HepG2 (cell line): ENCODE measurements around the gene POP7. TPM values are rescaled to one million over a fixed set of nuclear protein-coding genes. Genes with fewer than 3 reads are reported as not detected.
A peak's percentile ranks its signal among the peaks of the same experiment; 100 is the strongest.

Source experiments
- HOXA3 ChIP-seq: sonication (generic); formaldehyde crosslinking; IDR thresholded peaks from 2 replicates; pipeline ENCODE4 v1.5.0; 2020; ENCODE audit warnings: missing genetic modification reagents
- IKZF5 ChIP-seq: IDR thresholded peaks from 2 replicates; pipeline ENCODE4 v1.6.1; 2018; ENCODE audit warnings: missing genetic modification reagents, mild to moderate bottlenecking, missing compliant biosample characterization
- IRF9 ChIP-seq: sonication (generic); formaldehyde crosslinking; IDR thresholded peaks from 2 replicates; pipeline ENCODE4 v1.8.0; 2022; ENCODE audit warnings: missing genetic modification reagents, mild to moderate bottlenecking, borderline replicate concordance
- IRX3 ChIP-seq: sonication (generic); formaldehyde crosslinking; IDR thresholded peaks from 2 replicates; pipeline ENCODE4 v1.8.1; 2023; ENCODE audit warnings: mild to moderate bottlenecking, low read depth, missing genetic modification reagents, borderline replicate concordance
- JARID2 ChIP-seq: sonication (generic); formaldehyde crosslinking; IDR thresholded peaks from 2 replicates; pipeline ENCODE4 v1.8.1; 2023; ENCODE audit warnings: missing genetic modification reagents, inconsistent platforms; ENCODE audit not compliant: insufficient replicate concordance
- POGZ ChIP-seq: sonication (generic); formaldehyde crosslinking; IDR thresholded peaks from 2 replicates; pipeline ENCODE4 v1.4.0; 2020; ENCODE audit warnings: mild to moderate bottlenecking, missing genetic modification reagents
- PRPF4 ChIP-seq: fragments of 200-400 bp; formaldehyde crosslinking; IDR thresholded peaks from 2 replicates; pipeline ENCODE4 v1.6.1; 2016; ENCODE audit warnings: low read length, low read depth; ENCODE audit not compliant: poor library complexity, severe bottlenecking
- REPIN1 ChIP-seq: sonication (generic); formaldehyde crosslinking; IDR thresholded peaks from 2 replicates; pipeline ENCODE4 v1.8.0; 2022; ENCODE audit warnings: missing genetic modification reagents, low read depth, mild to moderate bottlenecking, borderline replicate concordance
- TARDBP ChIP-seq: sonication (generic); formaldehyde crosslinking; IDR thresholded peaks from 2 replicates; pipeline ENCODE4 v1.8.0; 2022; ENCODE audit warnings: mild to moderate bottlenecking, missing genetic modification reagents
- TFDP2 ChIP-seq: sonication (generic); formaldehyde crosslinking; IDR thresholded peaks from 2 replicates; pipeline ENCODE4 v1.4.0; 2020; ENCODE audit warnings: missing genetic modification reagents
- ZFP36 ChIP-seq: fragments of 150-350 bp; IDR thresholded peaks from 2 replicates; pipeline ENCODE4 v1.6.1; 2018; ENCODE audit warnings: borderline replicate concordance, low read length, low read depth; ENCODE audit not compliant: partially characterized antibody
- ZNF138 ChIP-seq: sonication (generic); formaldehyde crosslinking; IDR thresholded peaks from 2 replicates; pipeline ENCODE4 v1.5.0; 2020; ENCODE audit warnings: mild to moderate bottlenecking, low read depth, missing genetic modification reagents
- ZNF160 ChIP-seq: sonication (generic); formaldehyde crosslinking; IDR thresholded peaks from 2 replicates; pipeline ENCODE4 v1.8.0; 2022; ENCODE audit warnings: mild to moderate bottlenecking, inconsistent platforms, missing genetic modification reagents
- polyA plus RNA-seq, 8 experiments: library from polyadenylated mRNA; depleted of rRNA in 3 of 8; stranded (reverse) in 7 of 8; unstranded in 1 of 8; fragments of >200 nt; fragmentation: Illumina TruSeq in 4 of 8; extraction: Trizol in 4 of 8; gene quantifications; 2 replicates each; pipeline versions ENCODE4 v1.2.1 to v1.2.3, GENCODE V29; 2011 to 2016; ENCODE audit warnings: low read depth in 4 of 8, missing spikeins in 1 of 8, mixed read lengths in 1 of 8; ENCODE audit not compliant: insufficient read depth in 1 of 8
- total RNA-seq, 5 experiments: library from RNA; depleted of rRNA; stranded (reverse); fragments of >200 nt; fragmentation: Illumina TruSeq; extraction: Trizol; gene quantifications; 2 replicates each; pipeline ENCODE4 v1.2.3, GENCODE V29; 2016; ENCODE audit warnings: low read depth in 1 of 5
- TF ChIP-seq, protein P1 (sequence below): sonication (generic); formaldehyde crosslinking; conservative IDR thresholded peaks from 2 replicates; pipeline ENCODE4 v1.4.0; 2020; ENCODE audit warnings: missing genetic modification reagents
- TF ChIP-seq, protein P2 (sequence below): sonication (generic); formaldehyde crosslinking; IDR thresholded peaks from 2 replicates; pipeline ENCODE4 v1.4.0; 2020; ENCODE audit warnings: missing genetic modification reagents
- TF ChIP-seq, protein P3 (sequence below): sonication (generic); formaldehyde crosslinking; IDR thresholded peaks from 2 replicates; pipeline ENCODE4 v1.9.0; 2021; ENCODE audit warnings: missing genetic modification reagents, borderline replicate concordance
- TF ChIP-seq, protein P4 (sequence below): sonication (generic); formaldehyde crosslinking; IDR thresholded peaks from 2 replicates; pipeline ENCODE4 v1.8.0; 2022; ENCODE audit warnings: mild to moderate bottlenecking, missing genetic modification reagents; ENCODE audit not compliant: insufficient replicate concordance

Gene POP7
- total and polyA plus RNA-seq, 2 of the 13 experiments (the other 11 are each of a cell fraction or from before 2014, with no cell fraction given), result 63.9 to 91.1 TPM

DNA sequence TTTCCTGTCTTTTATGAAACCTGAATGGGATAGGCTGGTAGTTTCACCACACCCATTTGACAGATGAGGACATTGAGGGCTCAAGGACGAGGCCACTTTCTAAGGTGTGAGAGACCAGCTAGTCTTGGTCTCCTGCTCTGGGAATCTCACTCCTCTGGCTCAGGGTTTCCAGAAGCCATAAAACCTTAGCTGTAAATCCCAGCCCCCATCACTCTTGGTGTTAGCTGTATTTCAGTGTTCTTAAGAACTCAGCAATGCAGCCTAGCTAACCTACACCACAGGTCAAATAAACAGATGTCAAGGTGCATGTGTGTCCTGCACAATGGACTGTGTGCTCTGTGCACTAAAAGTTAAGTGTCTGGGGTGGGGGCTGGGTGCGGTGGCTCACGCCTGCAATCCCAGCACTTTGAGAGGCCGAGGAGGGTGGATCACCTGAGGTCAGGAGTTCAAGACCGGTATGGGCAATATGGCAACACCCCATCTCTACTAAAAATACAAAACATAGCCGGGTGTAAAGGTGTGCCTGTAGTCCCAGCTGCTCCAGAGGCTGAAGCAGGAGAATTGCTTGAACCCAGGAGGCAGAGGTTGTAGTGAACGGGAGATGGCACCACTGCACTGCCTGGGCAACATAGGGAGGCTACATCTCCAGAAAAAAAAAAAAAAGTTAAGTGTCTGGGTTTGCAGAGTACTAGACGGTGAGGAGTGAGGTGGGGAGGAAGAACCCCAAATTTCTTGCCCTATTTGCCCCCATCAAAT, 13.8 kb downstream of the POP7 start (continued):
- TF ChIP-seq, protein P1, sequence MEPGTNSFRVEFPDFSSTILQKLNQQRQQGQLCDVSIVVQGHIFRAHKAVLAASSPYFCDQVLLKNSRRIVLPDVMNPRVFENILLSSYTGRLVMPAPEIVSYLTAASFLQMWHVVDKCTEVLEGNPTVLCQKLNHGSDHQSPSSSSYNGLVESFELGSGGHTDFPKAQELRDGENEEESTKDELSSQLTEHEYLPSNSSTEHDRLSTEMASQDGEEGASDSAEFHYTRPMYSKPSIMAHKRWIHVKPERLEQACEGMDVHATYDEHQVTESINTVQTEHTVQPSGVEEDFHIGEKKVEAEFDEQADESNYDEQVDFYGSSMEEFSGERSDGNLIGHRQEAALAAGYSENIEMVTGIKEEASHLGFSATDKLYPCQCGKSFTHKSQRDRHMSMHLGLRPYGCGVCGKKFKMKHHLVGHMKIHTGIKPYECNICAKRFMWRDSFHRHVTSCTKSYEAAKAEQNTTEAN (CRISPR knock-in tag), result 0 out of 2 replicates have a peak, but pooled peaks have one; percentile 57
- TF ChIP-seq JARID2 (CRISPR knock-in tag) (no peak), HOXA3 (CRISPR knock-in tag) (peak; percentile 64), ZNF138 (no peak), IKZF5 (CRISPR knock-in tag) (peak; percentile 64; the same call in 1 of the 2 replicates), ZFP36 (no peak), ZNF160 (CRISPR knock-in tag) (0 out of 2 replicates have a peak, but pooled peaks have one; percentile 58), POGZ (CRISPR knock-in tag) (no peak; the same call in none of the 2 replicates), TFDP2 (CRISPR knock-in tag) (peak; percentile 26; the same call in 1 of the 2 replicates), REPIN1 (CRISPR knock-in tag) (peak; percentile 46; the same call in 1 of the 2 replicates), IRX3 (CRISPR knock-in tag) (0 out of 2 replicates have a peak, but pooled peaks have one; percentile 23), IRF9 (CRISPR knock-in tag) (peak; percentile 19; the same call in 1 of the 2 replicates), PRPF4 (no peak), TARDBP (CRISPR knock-in tag) (peak; percentile 82)
- TF ChIP-seq, protein P2, sequence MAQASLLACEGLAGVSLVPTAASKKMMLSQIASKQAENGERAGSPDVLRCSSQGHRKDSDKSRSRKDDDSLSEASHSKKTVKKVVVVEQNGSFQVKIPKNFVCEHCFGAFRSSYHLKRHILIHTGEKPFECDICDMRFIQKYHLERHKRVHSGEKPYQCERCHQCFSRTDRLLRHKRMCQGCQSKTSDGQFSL, result 0 out of 2 replicates have a peak, but pooled peaks have one; percentile 46
- TF ChIP-seq, protein P3, sequence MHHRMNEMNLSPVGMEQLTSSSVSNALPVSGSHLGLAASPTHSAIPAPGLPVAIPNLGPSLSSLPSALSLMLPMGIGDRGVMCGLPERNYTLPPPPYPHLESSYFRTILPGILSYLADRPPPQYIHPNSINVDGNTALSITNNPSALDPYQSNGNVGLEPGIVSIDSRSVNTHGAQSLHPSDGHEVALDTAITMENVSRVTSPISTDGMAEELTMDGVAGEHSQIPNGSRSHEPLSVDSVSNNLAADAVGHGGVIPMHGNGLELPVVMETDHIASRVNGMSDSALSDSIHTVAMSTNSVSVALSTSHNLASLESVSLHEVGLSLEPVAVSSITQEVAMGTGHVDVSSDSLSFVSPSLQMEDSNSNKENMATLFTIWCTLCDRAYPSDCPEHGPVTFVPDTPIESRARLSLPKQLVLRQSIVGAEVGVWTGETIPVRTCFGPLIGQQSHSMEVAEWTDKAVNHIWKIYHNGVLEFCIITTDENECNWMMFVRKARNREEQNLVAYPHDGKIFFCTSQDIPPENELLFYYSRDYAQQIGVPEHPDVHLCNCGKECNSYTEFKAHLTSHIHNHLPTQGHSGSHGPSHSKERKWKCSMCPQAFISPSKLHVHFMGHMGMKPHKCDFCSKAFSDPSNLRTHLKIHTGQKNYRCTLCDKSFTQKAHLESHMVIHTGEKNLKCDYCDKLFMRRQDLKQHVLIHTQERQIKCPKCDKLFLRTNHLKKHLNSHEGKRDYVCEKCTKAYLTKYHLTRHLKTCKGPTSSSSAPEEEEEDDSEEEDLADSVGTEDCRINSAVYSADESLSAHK, result no peak
- TF ChIP-seq, protein P4, sequence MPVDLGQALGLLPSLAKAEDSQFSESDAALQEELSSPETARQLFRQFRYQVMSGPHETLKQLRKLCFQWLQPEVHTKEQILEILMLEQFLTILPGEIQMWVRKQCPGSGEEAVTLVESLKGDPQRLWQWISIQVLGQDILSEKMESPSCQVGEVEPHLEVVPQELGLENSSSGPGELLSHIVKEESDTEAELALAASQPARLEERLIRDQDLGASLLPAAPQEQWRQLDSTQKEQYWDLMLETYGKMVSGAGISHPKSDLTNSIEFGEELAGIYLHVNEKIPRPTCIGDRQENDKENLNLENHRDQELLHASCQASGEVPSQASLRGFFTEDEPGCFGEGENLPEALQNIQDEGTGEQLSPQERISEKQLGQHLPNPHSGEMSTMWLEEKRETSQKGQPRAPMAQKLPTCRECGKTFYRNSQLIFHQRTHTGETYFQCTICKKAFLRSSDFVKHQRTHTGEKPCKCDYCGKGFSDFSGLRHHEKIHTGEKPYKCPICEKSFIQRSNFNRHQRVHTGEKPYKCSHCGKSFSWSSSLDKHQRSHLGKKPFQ (CRISPR knock-in tag), result no peak
